MM.1S (cell line): ENCODE results near the gene DHDH.

Source experiments
- CTCF ChIP-seq: fragments of 300-600 bp; sonication (generic); IDR thresholded peaks from 2 replicates; pipeline ENCODE4 v1.5.1; 2016; ENCODE audit warnings: antibody characterized with exemption, low read length, mixed read lengths
- EZH2 ChIP-seq: fragments of 300-600 bp; sonication (generic); optimal IDR thresholded peaks from 2 replicates; pipeline ENCODE3; 2017; ENCODE audit warnings: low read depth, mild to moderate bottlenecking, antibody characterized with exemption, low read length, mixed read lengths

DNA sequence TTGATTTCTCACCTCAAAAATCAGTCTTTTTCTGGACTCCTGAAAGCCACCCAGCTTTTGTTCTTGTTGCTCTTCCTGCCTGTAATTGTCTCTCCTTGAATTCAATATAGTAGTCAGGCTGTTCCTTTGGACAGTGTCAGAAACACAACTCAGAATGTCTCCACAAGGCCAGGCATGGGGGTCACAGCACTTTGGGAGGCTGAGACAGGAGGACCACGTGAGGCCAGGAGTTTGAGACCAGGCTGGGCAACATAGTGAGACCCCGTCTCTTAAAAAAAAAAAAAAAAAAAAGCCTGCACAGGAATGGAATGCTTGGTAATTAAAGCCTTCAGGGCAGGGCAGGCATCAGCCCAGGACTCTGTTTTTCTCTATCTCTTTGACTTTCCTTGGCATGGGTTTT lies 12.3 kb downstream of the DHDH start:
- TF ChIP-seq CTCF (no peak), EZH2 (no peak)
